PC-3 (cell line): ENCODE measurements around the gene DLG2. TPM values are rescaled to one million over a fixed set of nuclear protein-coding genes. Genes with fewer than 3 reads are reported as not detected.

Experiments
- ATAC-seq: fragments of 200-7000 bp; cut with Tn5 transposase; 2 replicates; pipeline ENCODE4 v1.9.1; 2020; ENCODE audit warnings: mild to moderate bottlenecking, moderate library complexity
- BruUV-seq: library from RNA; stranded (reverse); fragments of 400-500 nt; replicated peaks from 2 replicates; lab custom pipeline; 2021; lab: Mats Ljungman, UMichigan
- CTCF ChIA-PET: fragments of 300-600 bp; sonication (Branson Sonifier 250); formaldehyde crosslinking; loops from one replicate; lab custom pipeline; 2022; ENCODE audit warnings: antibody characterized with exemption; lab: Charles Lee
- POLR2A ChIA-PET: fragments of 300-600 bp; sonication (Branson Sonifier 250); formaldehyde crosslinking; loops from one replicate; lab custom pipeline; 2022; ENCODE audit warnings: antibody characterized with exemption; ENCODE audit not compliant: unreplicated experiment; lab: Charles Lee
- DNase-seq: peaks from one replicate; pipeline ENCODE4 v3.0.0-alpha.2; 2015
- H2AFZ ChIP-seq: fragments of 300-600 bp; sonication (generic); 2 replicates; pipeline ENCODE4 v1.6.0; 2016; ENCODE audit warnings: antibody characterized with exemption, low read length
- H3F3A ChIP-seq: fragments of 300-600 bp; sonication (generic); one replicate; pipeline ENCODE4 v1.6.0; 2017; ENCODE audit warnings: antibody characterized with exemption, low read length, control low read depth, mild to moderate bottlenecking; ENCODE audit not compliant: unreplicated experiment
- H3K27ac ChIP-seq: fragments of 300-600 bp; sonication (generic); 2 replicates; pipeline ENCODE4 v1.5.1; 2016; ENCODE audit warnings: mild to moderate bottlenecking, low read length
- H3K27me3 ChIP-seq: fragments of 300-600 bp; sonication (generic); 2 replicates; pipeline ENCODE4 v1.6.1; 2016; ENCODE audit warnings: low read length, mixed read lengths
- H3K36me3 ChIP-seq: fragments of 300-600 bp; sonication (generic); 2 replicates; pipeline ENCODE4 v1.6.1; 2016; ENCODE audit warnings: low read depth, mixed run types, low read length, mixed read lengths
- H3K4me1 ChIP-seq: fragments of 300-600 bp; sonication (generic); 2 replicates; pipeline ENCODE4 v1.5.1; 2016; ENCODE audit warnings: low read length; ENCODE audit not compliant: insufficient read depth
- H3K4me2 ChIP-seq: fragments of 300-600 bp; sonication (generic); 2 replicates; pipeline ENCODE4 v1.6.0; 2016; ENCODE audit warnings: low read length
- H3K4me3 ChIP-seq: fragments of 300-600 bp; sonication (generic); 2 replicates; pipeline ENCODE4 v1.5.1; 2016; ENCODE audit warnings: mild to moderate bottlenecking, low read length, mixed read lengths
- H3K79me2 ChIP-seq: fragments of 300-600 bp; sonication (generic); 2 replicates; pipeline ENCODE4 v1.6.1; 2017; ENCODE audit warnings: low read length, mixed read lengths
- H3K9ac ChIP-seq: fragments of 300-600 bp; sonication (generic); 2 replicates; pipeline ENCODE4 v1.6.0; 2016; ENCODE audit warnings: mild to moderate bottlenecking, low read length
- H3K9me2 ChIP-seq: fragments of 300-600 bp; sonication (generic); replicated peaks from 2 replicates; pipeline ENCODE4 v1.6.1; 2016; ENCODE audit warnings: mixed run types, low read length, mixed read lengths
- H3K9me3 ChIP-seq: fragments of 300-600 bp; sonication (generic); 2 replicates; pipeline ENCODE4 v1.6.1; 2016; ENCODE audit warnings: low read length, mixed read lengths
- H4K20me1 ChIP-seq: fragments of 300-600 bp; sonication (generic); 2 replicates; pipeline ENCODE4 v1.6.1; 2016; ENCODE audit warnings: low read length, mixed read lengths
- EZH2 ChIP-seq: fragments of 300-600 bp; sonication (generic); IDR thresholded peaks from one replicate; pipeline ENCODE4 v1.6.1; 2017; ENCODE audit warnings: antibody characterized with exemption, mild to moderate bottlenecking, low read length; ENCODE audit not compliant: unreplicated experiment
- EZH2phosphoT487 ChIP-seq: fragments of 300-600 bp; sonication (generic); IDR thresholded peaks from 2 replicates; pipeline ENCODE4 v1.6.1; 2018; ENCODE audit warnings: mild to moderate bottlenecking, antibody characterized with exemption, low read length, borderline replicate concordance
- intact Hi-C: fragments of 100-400 bp; cut with micrococcal nuclease; formaldehyde crosslinking; loops from 2 replicates; pipeline ENCODE4 v1.9.0; 2023
- total RNA-seq: library from RNA; depleted of rRNA; stranded (reverse); fragments of >200 nt; gene quantifications from 2 replicates; pipeline ENCODE4 v1.2.3, GENCODE V29; 2014
- TF ChIP-seq, protein P1 (sequence below): fragments of 300-600 bp; sonication (generic); conservative IDR thresholded peaks from 2 replicates; pipeline ENCODE4 v1.5.1; 2017; ENCODE audit warnings: antibody characterized with exemption, low read depth, mild to moderate bottlenecking, low read length

Gene DLG2
- total RNA-seq, 1 experiment from 2014 or later = 0.58 TPM

GRCh38 chr11:83410605-83411565 is 2216.3 kb downstream of the DLG2 start:
- BruUV-seq = no TSS peak
- Histone ChIP-seq H3K36me3 (no peaks in the 10 kb centered on the region), H3K9me3 (no peaks in the 10 kb centered on the region), H3K4me1 (no peaks in the 10 kb centered on the region), H3K4me3 (no peak overlapping the region), H3K9me2 (no peaks in the 10 kb centered on the region), H3F3A (no peaks in the 10 kb centered on the region), H2AFZ (no peak overlapping the region), H3K27me3 (no peaks in the 10 kb centered on the region), H4K20me1 (no peaks in the 10 kb centered on the region), H3K79me2 (no peaks in the 10 kb centered on the region), H3K27ac (no peak overlapping the region), H3K4me2 (no peak overlapping the region), H3K9ac (no peak overlapping the region)
- DNase-seq (no peak), ATAC-seq (no peak)
- ChIA-PET POLR2A (no interaction called here), CTCF (no interaction called here)
- intact Hi-C loops = no loop called here
- no peak for TF ChIP-seq EZH2phosphoT487
- no peak for TF ChIP-seq EZH2
- TF ChIP-seq, protein P1, sequence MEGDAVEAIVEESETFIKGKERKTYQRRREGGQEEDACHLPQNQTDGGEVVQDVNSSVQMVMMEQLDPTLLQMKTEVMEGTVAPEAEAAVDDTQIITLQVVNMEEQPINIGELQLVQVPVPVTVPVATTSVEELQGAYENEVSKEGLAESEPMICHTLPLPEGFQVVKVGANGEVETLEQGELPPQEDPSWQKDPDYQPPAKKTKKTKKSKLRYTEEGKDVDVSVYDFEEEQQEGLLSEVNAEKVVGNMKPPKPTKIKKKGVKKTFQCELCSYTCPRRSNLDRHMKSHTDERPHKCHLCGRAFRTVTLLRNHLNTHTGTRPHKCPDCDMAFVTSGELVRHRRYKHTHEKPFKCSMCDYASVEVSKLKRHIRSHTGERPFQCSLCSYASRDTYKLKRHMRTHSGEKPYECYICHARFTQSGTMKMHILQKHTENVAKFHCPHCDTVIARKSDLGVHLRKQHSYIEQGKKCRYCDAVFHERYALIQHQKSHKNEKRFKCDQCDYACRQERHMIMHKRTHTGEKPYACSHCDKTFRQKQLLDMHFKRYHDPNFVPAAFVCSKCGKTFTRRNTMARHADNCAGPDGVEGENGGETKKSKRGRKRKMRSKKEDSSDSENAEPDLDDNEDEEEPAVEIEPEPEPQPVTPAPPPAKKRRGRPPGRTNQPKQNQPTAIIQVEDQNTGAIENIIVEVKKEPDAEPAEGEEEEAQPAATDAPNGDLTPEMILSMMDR = no peak

- no peaks in the 10 kb centered on the region for H4K20me1 ChIP-seq
- no peak overlapping the region for H2AFZ ChIP-seq
- H3K9me2 ChIP-seq = no peaks in the 10 kb centered on the region
- H3K4me1 ChIP-seq = no peaks in the 10 kb centered on the region
- TF ChIP-seq, protein P1 = no peak
- TF ChIP-seq EZH2 (no peak), EZH2phosphoT487 (no peak)
- no peaks in the 10 kb centered on the region for H3K27me3 ChIP-seq
- no TSS peak for BruUV-seq
- H3K27ac ChIP-seq = no peak overlapping the region
- no peak for DNase-seq
- no peaks in the 10 kb centered on the region for H3F3A ChIP-seq
- intact Hi-C loops = no loop called here
- H3K36me3 ChIP-seq = no peaks in the 10 kb centered on the region
- H3K9me3 ChIP-seq = no peaks in the 10 kb centered on the region
- ATAC-seq = no peak
- POLR2A ChIA-PET = no interaction called here
- no peaks in the 10 kb centered on the region for H3K79me2 ChIP-seq
- CTCF ChIA-PET = no interaction called here
- no peak overlapping the region for H3K9ac ChIP-seq
- no peak overlapping the region for H3K4me2 ChIP-seq
- H3K4me3 ChIP-seq = no peak overlapping the region
Observed at GRCh38 chr11:83409891-83410290, 2217.3 kb downstream of the DLG2 start.

DNA sequence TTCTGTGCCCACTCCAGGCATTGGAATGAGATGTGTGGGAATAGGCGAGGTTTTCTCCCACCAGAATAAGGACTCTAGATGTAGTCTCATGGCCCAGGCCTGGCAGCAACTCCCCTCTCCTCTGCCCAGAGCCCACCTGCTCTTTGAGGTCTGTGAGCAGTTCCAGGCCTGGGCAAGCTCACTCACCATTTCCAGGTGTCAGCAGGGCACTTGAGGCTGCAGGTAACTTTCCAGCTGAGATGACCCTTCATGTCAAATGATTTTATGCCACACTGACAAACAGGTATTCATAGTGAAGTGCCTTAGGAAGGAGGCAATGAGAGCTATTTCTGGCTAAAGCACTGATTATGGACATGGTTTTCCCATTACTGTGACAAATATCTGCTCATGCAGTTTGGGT is 2217.7 kb downstream of the DLG2 start:
- Histone ChIP-seq H3K36me3 (no peaks in the 10 kb centered on the region), H3K4me2 (no peak overlapping the region), H3K9me2 (no peaks in the 10 kb centered on the region), H3K9me3 (no peaks in the 10 kb centered on the region), H3F3A (no peaks in the 10 kb centered on the region), H3K4me3 (no peak overlapping the region), H3K79me2 (no peaks in the 10 kb centered on the region), H3K27me3 (no peaks in the 10 kb centered on the region), H3K27ac (no peak overlapping the region), H4K20me1 (no peaks in the 10 kb centered on the region), H2AFZ (no peak overlapping the region), H3K9ac (no peak overlapping the region), H3K4me1 (no peaks in the 10 kb centered on the region)
- intact Hi-C loops = no loop called here
- ChIA-PET POLR2A (no interaction called here), CTCF (no interaction called here)
- no peak for DNase-seq
- ATAC-seq = no peak
- BruUV-seq = no TSS peak
- TF ChIP-seq EZH2phosphoT487 = no peak
- TF ChIP-seq EZH2 = no peak
- TF ChIP-seq, protein P1 = no peak
